Heart left ventricle (tissue), 16 donors: ENCODE measurements around the gene MTG1. TPM values are rescaled to one million over a fixed set of nuclear protein-coding genes. Genes with fewer than 3 reads are reported as not detected.

Experiments
- ATAC-seq, 4 donors: fragments of 200-7000 bp; cut with Tn5 transposase; one replicate each; pipeline ENCODE4 v1.9.1; 2020 to 2022; ENCODE audit warnings: moderate library complexity in 4 of 4, mild to moderate bottlenecking in 3 of 4, moderate number of reproducible peaks in 1 of 4
- DNase-seq, 5 donors: peaks; one replicate each; pipeline ENCODE4 v3.0.0-alpha.2; 2020
- H3K27ac ChIP-seq, 12 donors: fragments of 200-600 bp; sonication (generic) in 4 of 12; one replicate each; pipeline versions ENCODE4 v1.5.0 to v1.8.0; 2016 to 2022; ENCODE audit warnings: mild to moderate bottlenecking in 2 of 12
- H3K27me3 ChIP-seq, 9 donors: fragments of 200-600 bp; sonication (generic) in 2 of 9; one replicate each; pipeline versions ENCODE4 v1.5.1 to v1.8.0; 2016 to 2022; ENCODE audit warnings: mild to moderate bottlenecking in 3 of 9
- H3K36me3 ChIP-seq, 9 donors: fragments of 200-600 bp; sonication (generic) in 2 of 9; one replicate each; pipeline versions ENCODE4 v1.5.0 to v1.8.0; 2018 to 2022; ENCODE audit warnings: mild to moderate bottlenecking in 2 of 9
- H3K4me1 ChIP-seq, 12 donors: fragments of 200-600 bp; sonication (generic) in 4 of 12; one replicate each; pipeline versions ENCODE4 v1.5.0 to v1.8.0; 2016 to 2022; ENCODE audit warnings: mild to moderate bottlenecking in 3 of 12
- H3K4me3 ChIP-seq, 12 donors: fragments of 200-600 bp; sonication (generic) in 4 of 12; one replicate each; pipeline versions ENCODE4 v1.5.0 to v1.8.0; 2017 to 2022; ENCODE audit warnings: mild to moderate bottlenecking in 9 of 12, moderate library complexity in 4 of 12
- H3K9me3 ChIP-seq, 12 donors: fragments of 200-600 bp; sonication (generic) in 4 of 12; one replicate each; pipeline versions ENCODE4 v1.5.0 to v1.8.0; 2016 to 2022; ENCODE audit warnings: mild to moderate bottlenecking in 1 of 12
- POLR2A ChIP-seq, 2 donors: fragments of 450-650 bp; IDR thresholded peaks; one replicate each; pipeline ENCODE4 v1.6.1; 2017; ENCODE audit warnings: antibody characterized with exemption in 2 of 2, mild to moderate bottlenecking in 2 of 2, moderate library complexity in 2 of 2
- WGBS, 4 donors: extraction: QIAGEN DNeasy Blood & Tissue Kit in 2 of 4; methylation state at CpG; one replicate each; pipeline versions ENCODE4 v1.1.5 to v1.1.7; 2013 to 2018; 5-methylcytosine and 5-hydroxymethylcytosine counted together
- intact Hi-C, 10 donors: fragments of 100-400 bp; cut with DNase I; formaldehyde crosslinking; loops; one replicate each; pipeline versions ENCODE4 v1.11.1 to v1.14.2; 2022
- polyA plus RNA-seq, 2 donors: library from polyadenylated mRNA; stranded (reverse); fragments of 200-250 nt; gene quantifications; one replicate each; pipeline ENCODE4 v1.2.3, GENCODE V29; 2013
- total RNA-seq, 9 donors: library from RNA; depleted of rRNA in 2 of 9; stranded (reverse); fragments of >200 nt in 2 of 9; fragmentation: NEBNext Ultra II Directional in 3 of 9; extraction: Animal tissue kit (Norgen Biotek cat#: 25700) in 3 of 9; gene quantifications; one replicate each; pipeline versions ENCODE4 v1.1.0 to v1.2.4, GENCODE V29; 2016 to 2023
- TF ChIP-seq, protein P1 (sequence below), 12 donors: fragments of 200-600 bp; sonication (generic) in 4 of 12; IDR thresholded peaks; one replicate each; pipeline versions ENCODE4 v1.5.0 to v1.8.0; 2018 to 2022; ENCODE audit warnings: antibody characterized with exemption in 12 of 12, mild to moderate bottlenecking in 5 of 12
- donor health status: ischemic (EF 13 %, LVEDD 7.1; RV severe dilation, severe dysfunction).
- donor health status: healthy with polysubstance abuse.
- donor health status: DM: no; HTN: yes; CAD: no.
- donor health status: DM: no; HTN: no; CAD: no.
- donor health status: ischemic (EF 25% LVEDD 6.9; RV normal size, moderate dysfunction).
- donor health status: ischemic (EF 25% LVEDD 5.7; RV mildly dilated, moderate dysfunction).
- donor health status: healthy.
- donor health status: DM: yes; HTN: yes; CAD: no.
- donor health status: ischemic (EF 35%, LVEDD 5.7; RV mildly dilated, moderate dysfunction).
- donor health status: nonischemic (EF 11% LVEDD 7.7; RV severe dilation, severe dysfunction).
- donor health status: DM: yes; HTN: yes; CAD: no.
- donor health status: PGD.
- donor health status: ischemic (EF 29% LVEDD 5.4; RV normal size, mild dysfunction).
- donor health status: nonischemic (EF 23%, LVEDD 6.1; RV moderate dilation, normal function).

The MTG1 gene
- total and polyA plus RNA-seq, 11 donors: 11.6 to 34.2 (median 22.6) TPM

DNA sequence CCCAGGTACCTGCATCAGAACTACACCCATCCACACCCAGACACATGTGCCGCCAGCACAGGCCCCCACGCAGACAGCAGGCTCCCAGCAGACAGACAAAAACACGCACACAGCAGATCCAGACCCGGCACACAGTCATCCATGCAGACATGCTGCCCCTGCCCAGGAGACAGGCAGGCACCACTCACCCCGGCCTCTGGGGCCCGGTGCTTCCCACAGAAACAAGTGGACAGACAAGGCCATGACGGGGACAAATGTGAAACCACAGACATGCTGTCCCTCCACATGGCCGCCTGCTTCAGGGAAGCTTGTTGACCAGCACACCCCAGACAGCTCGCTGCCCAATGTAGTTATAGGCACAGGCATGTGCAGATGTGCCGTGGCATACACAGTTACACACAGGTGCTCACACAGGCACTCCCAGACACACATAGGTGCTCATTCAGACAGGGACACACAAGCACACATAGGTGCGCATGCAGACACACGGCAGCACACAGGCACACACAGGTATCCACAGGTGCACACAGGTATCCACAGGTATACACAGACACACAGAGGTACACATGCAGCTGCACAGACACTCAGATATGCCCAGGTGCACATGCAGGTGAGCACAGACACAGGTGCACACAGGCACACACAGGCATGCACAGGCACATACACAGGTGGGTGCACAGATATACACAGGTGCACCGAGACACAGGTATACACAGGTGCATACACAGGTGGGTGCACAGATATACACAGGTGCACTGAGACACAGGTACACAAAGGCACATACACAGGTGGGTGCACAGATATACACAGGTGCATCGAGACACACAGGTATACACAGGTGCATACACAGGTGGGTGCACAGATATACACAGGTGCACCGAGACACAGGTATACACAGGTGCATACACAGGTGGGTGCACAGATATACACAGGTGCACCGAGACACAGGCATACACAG, 49.3 kb downstream of the MTG1 start:
- H3K27me3 ChIP-seq: peaks cover 0 to 16% (median 0%) of the 10 kb centered on the region in 9 donors
- intact Hi-C loops: no loop called here
- no peak overlapping the region for H3K27ac ChIP-seq
- ATAC-seq (no peak), DNase-seq (peak in 2 of 5 donors; percentile 17 to 33)
- no peaks in the 10 kb centered on the region for H3K36me3 ChIP-seq
- 85 to 91% (median 90%) methylated on average over 8 to 16 of the region's 16 CpGs for WGBS, 4 donors
- no peak overlapping the region for H3K4me3 ChIP-seq
- TF ChIP-seq POLR2A (IDR thresholded peaks at IDR 0.05): no peak
- TF ChIP-seq, protein P1, sequence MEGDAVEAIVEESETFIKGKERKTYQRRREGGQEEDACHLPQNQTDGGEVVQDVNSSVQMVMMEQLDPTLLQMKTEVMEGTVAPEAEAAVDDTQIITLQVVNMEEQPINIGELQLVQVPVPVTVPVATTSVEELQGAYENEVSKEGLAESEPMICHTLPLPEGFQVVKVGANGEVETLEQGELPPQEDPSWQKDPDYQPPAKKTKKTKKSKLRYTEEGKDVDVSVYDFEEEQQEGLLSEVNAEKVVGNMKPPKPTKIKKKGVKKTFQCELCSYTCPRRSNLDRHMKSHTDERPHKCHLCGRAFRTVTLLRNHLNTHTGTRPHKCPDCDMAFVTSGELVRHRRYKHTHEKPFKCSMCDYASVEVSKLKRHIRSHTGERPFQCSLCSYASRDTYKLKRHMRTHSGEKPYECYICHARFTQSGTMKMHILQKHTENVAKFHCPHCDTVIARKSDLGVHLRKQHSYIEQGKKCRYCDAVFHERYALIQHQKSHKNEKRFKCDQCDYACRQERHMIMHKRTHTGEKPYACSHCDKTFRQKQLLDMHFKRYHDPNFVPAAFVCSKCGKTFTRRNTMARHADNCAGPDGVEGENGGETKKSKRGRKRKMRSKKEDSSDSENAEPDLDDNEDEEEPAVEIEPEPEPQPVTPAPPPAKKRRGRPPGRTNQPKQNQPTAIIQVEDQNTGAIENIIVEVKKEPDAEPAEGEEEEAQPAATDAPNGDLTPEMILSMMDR (IDR thresholded peaks at IDR 0.05): no peak
- peaks cover 0 to 6% (median 0%) of the 10 kb centered on the region in 12 donors for H3K4me1 ChIP-seq
- peaks cover 0 to 25% (median 19%) of the 10 kb centered on the region in 12 donors for H3K9me3 ChIP-seq

DNA sequence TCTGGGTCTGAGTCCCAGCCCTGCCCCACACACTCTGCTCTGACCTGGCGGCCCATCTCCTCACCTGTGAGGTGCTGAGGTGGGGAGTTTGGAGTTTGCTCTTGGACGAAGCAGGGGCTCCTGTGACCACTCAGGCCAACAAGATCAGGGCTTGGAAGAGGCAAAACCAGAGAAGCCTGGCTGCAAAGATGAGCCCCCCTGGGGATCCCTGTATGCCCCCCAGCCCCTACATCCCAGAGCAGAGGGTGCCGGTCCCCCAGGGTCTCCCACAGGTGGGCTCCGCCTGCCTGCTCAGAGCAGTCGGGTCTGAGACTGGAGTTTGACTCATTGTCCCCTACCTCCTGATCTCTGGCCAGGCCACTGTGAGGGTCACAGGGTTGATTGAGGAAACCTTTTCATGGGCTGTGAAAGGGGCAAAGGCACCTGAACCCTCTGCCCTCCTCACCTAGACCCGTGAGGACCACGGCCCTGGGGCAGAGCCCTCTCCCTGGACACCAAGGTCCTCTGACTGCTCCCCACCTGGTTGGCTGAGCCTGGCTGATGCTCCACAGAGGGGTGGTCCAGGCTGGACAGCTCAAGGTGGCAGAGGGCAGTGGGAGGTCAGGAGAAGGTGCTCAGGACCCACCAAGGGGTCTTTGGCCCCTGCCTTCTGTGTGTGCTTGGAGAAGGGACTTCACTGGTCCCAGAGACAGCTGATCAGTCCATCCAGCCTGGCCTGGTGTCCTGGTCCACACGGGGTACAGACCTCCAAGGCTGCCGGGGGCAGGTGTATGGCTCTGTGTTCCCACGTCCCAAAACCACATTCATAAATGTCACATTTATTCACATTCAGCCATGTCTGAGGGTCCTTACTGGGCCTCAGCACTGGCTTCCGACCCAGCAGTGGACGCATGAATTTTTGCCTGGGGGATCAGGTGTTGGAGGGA, 50.6 kb downstream of the MTG1 start:
- ATAC-seq: no peak
- peaks cover 0 to 38% (median 32%) of the 10 kb centered on the region in 12 donors for H3K9me3 ChIP-seq
- 85 to 93% (median 89%) methylated on average over 7 to 12 of the region's 12 CpGs for WGBS, 4 donors
- peaks cover 0 to 6% (median 0%) of the 10 kb centered on the region in 12 donors for H3K4me1 ChIP-seq
- no peaks in the 10 kb centered on the region for H3K36me3 ChIP-seq
- intact Hi-C loops: no loop called here
- no peak overlapping the region for H3K4me3 ChIP-seq
- DNase-seq: peak in 1 of 5 donors; percentile 28
- H3K27ac ChIP-seq: no peak overlapping the region
- TF ChIP-seq, protein P1 (IDR thresholded peaks at IDR 0.05): no peak
- TF ChIP-seq POLR2A (IDR thresholded peaks at IDR 0.05): no peak
- H3K27me3 ChIP-seq: peaks cover 0 to 16% (median 0%) of the 10 kb centered on the region in 9 donors

DNA sequence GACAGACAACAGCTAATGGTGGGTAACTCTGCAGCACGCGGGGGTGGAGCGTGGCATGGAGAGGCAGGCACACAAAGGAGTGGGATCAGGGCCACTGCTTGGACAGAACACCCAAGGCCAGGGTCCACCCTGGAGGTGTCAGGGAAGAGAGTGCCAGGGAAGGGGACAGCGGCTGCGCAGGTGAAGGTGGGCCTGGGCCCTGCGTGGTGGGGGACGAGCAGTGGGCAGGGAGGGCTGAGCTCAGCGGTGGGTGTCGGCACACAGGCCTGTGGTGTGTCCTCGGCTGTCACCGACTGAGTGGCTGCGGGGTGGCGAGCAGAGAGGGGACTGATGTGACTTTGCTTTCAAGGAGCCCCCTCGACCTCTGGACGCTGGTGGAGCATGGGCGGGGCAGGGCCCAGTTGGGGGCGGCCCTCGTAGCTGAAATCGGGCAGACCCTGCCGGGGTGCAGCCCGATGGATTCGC, 51.3 kb downstream of the MTG1 start:
- DNase-seq (peak in 1 of 5 donors; percentile 55), ATAC-seq (no peak)
- H3K9me3 ChIP-seq: peaks cover 0 to 38% (median 32%) of the 10 kb centered on the region in 12 donors
- peaks cover 0 to 16% (median 0%) of the 10 kb centered on the region in 9 donors for H3K27me3 ChIP-seq
- H3K4me3 ChIP-seq: no peak overlapping the region
- WGBS, 4 donors: 86 to 91% (median 88%) methylated on average over 21 to 22 of the region's 22 CpGs
- H3K4me1 ChIP-seq: peaks cover 0 to 6% (median 0%) of the 10 kb centered on the region in 12 donors
- intact Hi-C loops: no loop called here
- H3K36me3 ChIP-seq: no peaks in the 10 kb centered on the region
- TF ChIP-seq POLR2A (IDR thresholded peaks at IDR 0.05): no peak
- TF ChIP-seq, protein P1 (IDR thresholded peaks at IDR 0.05): no peak
- H3K27ac ChIP-seq: no peak overlapping the region
